PC-3 (cell line): ENCODE results near the gene SUGCT.

ENCODE experiments used
- CTCF ChIP-seq: fragments of 300-600 bp; sonication (generic); conservative IDR thresholded peaks from 2 replicates; pipeline ENCODE4 v1.5.1; 2017; ENCODE audit warnings: antibody characterized with exemption, low read depth, mild to moderate bottlenecking, low read length
- EZH2 ChIP-seq: fragments of 300-600 bp; sonication (generic); IDR thresholded peaks from one replicate; pipeline ENCODE4 v1.6.1; 2017; ENCODE audit warnings: antibody characterized with exemption, mild to moderate bottlenecking, low read length; ENCODE audit not compliant: unreplicated experiment

GRCh38 chr7:40093631-40094350 lies 41.0 kb upstream of the SUGCT start:
- no peak for TF ChIP-seq CTCF
- no peak for TF ChIP-seq EZH2
